NK-92 (cell line): ENCODE data around the gene SPARCL1.
"Not testable (repeated sequence)": the region's sequence is repeated elsewhere in the genome, so short reads cannot be mapped to it uniquely, and the experiment has no call there.

ENCODE experiments used
- DNase-seq: peaks from one replicate; lab custom pipeline; 2025; ENCODE audit not compliant: unreplicated experiment; lab: John Stamatoyannopoulos, UW

SPARCL1 gene

DNA sequence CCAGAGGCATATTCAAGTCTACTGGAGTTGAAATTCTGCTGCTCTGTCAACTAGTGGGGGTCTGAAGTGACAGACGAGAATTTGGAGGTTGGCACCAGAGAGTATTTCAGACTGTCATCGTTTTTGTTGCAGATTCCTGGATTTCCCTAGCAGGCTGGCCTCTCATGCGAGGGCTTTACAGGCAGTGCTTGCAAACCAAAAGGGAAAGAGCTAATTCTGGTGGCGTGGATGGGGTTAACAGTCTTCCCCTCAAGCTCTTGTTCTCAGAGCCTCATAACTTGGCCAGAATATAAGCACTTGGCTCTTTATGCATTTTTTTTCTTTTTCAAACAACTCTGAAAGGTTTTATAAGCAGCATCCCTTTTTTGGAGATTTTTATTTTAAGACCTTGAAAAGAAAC lies at the start of gene SPARCL1:
TSS of gene SPARCL1 (minus strand) at position 190 of the 400 bp plus-strand sequence. CDS start 29,802 bp downstream, outside the sequence.
- DNase-seq, result no peak

DNA sequence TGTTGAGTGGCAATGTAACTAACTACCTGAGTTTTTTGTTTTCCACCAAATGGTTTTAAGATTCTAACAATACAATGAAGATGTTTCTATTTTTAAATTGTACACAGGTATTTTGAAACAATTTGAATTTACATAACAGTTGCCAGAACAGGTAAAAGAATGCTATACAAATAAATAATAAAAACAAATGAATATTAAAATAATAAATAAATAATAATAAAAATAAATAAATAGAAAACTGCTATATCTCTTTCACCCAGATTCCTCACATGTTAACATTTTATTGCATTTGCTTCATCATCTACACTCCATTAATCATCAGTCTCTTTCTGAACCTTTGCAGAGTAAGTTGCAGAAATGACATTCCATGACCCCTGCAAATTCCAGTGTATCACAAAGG lies 46.8 kb upstream of the SPARCL1 start:
- no peak for DNase-seq

DNA sequence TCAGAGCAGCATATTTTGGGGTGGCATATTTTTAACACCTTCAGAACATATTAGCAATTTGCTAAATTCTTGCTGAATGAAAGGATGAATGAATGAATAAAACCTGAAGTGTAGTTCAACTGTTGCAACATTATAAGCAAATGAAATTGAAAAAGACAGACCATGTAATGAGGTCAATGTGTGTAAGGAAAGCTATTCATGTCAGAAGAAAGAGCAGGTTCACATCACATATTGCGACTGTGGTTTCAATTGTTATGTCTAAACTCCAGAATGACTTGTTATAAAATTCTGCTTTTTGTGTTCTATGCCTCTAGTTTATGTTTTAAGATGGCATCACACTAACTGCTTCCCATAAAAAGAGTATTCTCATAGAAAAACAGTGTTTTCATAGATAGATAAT lies 46.2 kb upstream of the SPARCL1 start:
- DNase-seq, result no peak

GRCh38 chr4:87574996-87575395 lies 45.8 kb upstream of the SPARCL1 start:
- no peak for DNase-seq

DNA sequence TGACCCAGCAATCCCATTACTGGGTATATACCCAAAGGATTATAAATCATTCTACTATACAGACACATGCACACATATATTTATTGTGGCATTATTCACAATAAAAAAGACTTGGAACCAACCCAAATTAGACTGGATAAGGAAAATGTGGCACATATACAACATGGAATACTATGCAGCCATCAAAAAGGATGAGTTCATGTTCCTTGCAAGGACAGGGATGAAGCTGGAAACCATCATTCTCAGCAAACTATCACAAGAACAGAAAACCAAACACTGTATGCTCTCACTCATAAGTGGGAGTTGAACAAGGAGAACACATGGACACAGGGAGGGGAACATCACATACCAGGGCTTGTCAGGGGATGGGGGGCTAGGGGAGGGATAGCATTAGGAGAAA lies 45.2 kb upstream of the SPARCL1 start:
- DNase-seq, result not testable (repeated sequence)

DNA sequence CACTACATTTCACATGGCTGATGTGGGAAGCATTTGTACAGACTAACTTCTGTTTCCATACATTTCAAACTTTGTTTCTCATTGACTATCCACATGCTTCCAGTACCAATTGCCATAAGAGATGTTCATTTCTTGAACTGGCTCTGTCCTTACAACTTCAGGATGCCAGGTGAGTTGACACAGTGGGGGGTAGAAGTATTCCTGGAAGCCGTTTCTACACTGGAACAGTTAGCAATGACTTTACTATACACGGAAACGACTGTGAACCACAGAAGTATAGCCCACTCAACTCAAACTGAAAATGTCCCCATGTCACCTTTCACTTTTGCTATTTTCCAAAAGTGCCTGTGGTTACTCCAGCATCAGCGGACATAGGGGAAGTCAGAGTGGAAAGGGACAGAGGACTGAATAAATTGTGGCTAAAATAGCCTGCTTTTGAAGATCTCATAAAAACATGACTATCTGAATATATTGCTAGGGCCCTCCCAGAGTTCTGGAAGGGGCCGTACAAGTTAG lies 41.2 kb upstream of the SPARCL1 start:
- DNase-seq, result no peak

DNA sequence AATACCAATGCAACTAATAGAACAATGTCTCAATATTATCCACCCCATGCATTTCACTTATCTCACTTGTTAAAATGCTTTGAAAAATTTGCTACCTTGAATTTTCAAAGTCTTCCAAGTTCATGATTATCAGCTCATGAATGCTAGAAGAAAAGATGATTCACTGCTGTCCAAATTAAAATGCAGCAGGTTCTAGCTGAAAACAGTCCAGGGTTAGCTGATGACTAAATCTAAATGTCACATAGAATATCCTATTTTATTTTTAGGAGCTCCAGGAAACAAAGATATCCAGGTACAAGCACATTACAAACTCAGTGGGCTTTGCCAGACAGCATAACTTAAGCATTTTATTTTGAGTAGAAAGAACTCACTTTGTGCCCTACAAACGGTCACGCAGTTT lies 38.0 kb upstream of the SPARCL1 start:
- no peak for DNase-seq

DNA sequence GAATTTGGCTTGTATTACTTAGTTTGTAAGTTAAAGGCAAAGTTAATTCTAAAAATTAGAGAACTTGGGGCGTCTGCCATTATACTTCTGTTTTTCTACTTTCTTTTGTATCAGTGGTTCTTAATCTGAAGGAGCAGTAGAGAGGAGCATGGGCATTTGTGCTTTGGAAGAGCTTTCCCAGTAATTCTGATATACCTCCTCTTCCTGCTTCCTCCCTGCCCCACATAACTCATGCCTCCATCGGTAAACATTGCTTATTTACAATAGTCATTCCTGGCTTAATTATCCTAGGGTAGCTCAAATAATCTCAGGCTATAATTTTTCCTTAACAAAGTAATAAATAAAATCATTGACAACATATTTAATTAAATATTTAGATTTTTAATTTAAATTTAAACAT lies 37.1 kb upstream of the SPARCL1 start:
- DNase-seq, result no peak

DNA sequence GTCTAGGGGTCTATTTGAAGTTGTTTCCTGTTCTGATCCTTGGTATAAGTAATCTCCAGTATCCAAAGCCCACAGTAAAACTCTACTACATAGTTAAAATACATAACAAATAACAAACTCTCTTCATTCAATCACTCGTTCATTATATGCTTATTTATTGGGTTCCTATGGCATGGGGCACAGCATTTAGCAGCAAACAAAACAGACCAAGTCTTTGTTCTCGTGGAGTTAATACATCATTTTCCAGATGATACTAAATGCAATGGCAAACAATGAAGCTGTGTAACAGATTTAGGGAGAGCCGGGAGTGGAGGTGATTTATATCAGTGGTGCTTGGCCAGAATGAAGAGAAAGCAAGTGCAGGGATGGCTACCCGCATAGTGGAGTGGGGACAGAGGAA lies 36.6 kb upstream of the SPARCL1 start:
- DNase-seq, result no peak

GRCh38 chr4:87560802-87561201 lies 31.6 kb upstream of the SPARCL1 start:
- DNase-seq, result no peak

DNA sequence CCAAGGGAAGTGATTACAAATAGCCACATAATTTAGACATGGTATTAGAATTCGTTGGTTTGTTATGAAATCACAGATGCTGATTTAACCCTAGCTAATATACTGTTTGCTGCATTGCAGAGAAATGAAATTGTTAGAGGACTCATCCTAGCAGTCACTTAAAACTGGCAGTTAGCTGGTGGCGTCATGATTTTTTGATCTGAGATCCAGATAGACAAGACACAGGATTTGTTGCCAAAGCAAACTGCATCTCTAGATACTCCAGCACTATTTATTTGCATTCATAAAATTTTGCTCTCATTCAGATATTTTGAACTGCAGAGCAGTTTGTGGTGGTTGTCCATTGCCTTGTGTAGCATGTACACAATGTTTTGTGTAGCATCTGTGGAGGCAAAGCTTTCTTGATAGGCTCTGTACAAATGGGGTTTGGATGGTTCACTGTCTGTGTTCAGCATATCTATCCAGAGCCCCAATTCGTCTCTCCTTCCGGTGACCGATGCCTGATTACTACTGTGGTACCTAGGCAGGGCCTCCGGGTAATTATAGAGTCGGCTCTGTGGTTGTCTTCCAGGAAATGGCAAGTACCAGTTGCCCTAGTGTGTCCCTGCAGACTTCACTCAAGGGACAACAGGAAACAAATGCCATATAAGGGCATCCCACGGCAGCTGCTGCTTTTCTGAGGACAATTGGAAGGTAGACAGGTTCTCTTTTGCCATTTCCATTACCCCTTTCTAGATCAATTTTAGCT lies 30.1 kb upstream of the SPARCL1 start:
- DNase-seq, result no peak

- no peak for DNase-seq
Measured at GRCh38 chr4:87557348-87557747, 28.2 kb upstream of the SPARCL1 start.

- no peak for DNase-seq
Measured at GRCh38 chr4:87555773-87556619, 26.8 kb upstream of the SPARCL1 start.

- DNase-seq, result no peak
Measured at GRCh38 chr4:87553182-87553581, 24.0 kb upstream of the SPARCL1 start.

GRCh38 chr4:87551361-87551760 lies 22.2 kb upstream of the SPARCL1 start:
- no peak for DNase-seq

DNA sequence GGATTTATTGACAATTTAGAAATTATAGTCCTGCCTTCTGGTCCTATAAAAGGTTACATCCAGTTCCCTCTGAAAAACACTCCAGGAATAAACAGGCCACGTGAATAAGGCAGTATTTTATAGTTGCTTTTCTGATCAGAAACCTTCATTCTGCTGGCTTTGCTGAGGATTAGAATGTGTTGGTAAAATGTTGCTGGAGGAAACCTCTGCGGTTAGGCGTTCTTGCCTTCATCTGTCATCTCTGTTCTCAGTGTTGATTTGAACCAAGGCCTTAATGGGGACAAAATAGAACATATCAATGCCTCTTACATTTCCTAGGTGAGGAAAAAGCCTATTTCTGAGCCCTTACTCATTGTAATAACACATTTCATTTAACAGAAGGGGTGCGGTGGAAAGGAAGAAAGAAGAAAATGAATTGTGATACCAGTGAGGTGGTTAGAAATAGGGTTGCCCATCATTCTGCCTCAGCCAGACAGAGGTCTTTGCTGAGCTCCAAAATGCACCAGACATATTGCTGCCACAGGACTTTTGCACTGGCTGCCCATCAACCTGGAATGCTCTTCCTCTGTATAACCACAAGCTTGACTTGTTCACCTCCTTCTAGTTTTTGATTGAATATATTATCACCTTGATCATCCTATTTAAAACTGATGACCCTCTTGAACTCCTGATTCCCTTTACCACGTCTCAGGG lies 18.0 kb upstream of the SPARCL1 start:
- no peak for DNase-seq

- DNase-seq, result no peak
Measured at GRCh38 chr4:87545052-87545451, 15.9 kb upstream of the SPARCL1 start.

DNA sequence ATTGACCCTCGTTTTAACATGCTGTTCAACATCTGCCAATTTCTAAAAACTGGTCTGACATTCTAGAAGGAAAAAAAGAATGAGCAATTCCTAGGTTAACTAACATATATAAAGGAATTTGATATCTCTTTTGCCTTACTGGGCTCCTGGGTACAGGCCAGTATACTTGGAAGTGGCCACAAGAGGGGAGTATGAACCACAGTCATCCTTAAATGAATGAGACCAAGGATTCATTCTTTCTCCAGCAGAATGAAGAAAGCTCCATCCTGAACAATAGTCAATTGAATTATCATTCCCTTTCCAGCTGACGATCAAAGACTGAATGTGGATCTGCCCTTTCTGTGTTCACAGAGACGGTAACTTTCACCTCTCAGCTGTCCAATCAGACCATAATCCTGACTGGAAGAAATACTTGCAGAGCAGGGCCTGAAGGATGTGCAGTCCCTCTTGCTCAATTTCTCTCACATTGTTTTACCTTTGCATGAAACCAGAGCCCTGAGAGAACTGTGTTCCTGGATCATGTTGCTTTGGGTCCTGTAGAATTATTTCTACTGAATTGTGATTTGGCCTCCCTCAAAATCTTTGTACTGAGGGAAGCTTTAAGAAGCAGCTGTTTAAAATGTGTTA lies 14.8 kb upstream of the SPARCL1 start:
- DNase-seq, result no peak

DNA sequence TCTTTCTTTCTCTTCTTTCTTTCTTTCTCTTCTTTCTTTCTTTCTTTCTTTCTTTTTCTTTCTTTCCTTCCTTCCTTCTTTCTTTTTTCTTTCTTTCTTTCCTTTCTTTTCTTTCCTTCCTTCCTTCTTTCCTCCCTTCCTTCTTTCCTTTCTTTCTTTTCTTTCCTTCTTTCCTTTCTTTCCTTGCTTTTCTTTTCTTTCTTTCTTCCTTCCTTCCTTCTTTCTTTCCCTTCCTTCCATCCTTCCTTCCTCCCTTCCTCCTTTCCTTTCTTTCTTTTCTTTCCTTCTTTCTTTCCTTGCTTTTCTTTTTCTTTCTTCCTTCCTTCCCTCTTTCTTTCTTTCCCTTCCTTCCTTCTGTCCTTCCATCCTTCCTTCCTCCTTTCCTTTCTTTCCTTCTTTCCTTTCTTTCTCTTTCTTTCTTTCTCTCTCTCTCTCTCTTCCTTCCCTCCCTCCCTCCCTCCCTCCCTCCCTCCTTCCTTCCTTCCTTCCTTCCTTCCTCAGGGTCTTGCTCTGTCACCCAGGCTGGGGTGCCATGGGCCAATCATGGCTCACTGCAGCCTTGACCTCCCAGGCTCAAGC lies 13.6 kb upstream of the SPARCL1 start:
- no peak for DNase-seq

GRCh38 chr4:87541956-87542709 lies 13.0 kb upstream of the SPARCL1 start:
- no peak for DNase-seq
